ENCODE measurements around the gene SCN5A.

DNA sequence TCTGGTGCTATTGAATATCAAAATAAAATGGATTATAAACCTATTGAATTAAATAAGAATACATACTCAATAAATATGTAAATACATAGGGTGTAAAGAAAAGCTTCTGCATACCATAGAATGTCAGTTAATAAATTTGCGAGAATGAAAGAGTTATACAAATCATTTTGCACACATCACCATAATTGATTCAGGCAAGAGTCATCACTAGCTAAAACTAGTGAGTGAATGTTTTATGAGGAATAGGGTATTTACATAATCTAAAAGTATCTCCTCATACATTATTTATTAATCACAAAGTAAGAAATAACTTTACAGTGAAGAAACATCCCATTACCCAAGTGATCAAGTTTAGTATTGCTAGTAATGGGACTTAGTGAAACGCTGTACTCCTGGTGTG, 139.8 kb downstream of the SCN5A start:
- TF ChIP-seq CTCF (IDR thresholded peaks at IDR 0.05) (no peak), POLR2AphosphoS5 (IDR thresholded peaks at IDR 0.05) (no peak)
